Measurements from ENCODE around the gene NTRK3. TPM values are rescaled to one million over a fixed set of nuclear protein-coding genes. Genes with fewer than 3 reads are reported as not detected.

Gene NTRK3
- total RNA-seq, 1 donor from 2014 or later = 34.6 TPM

Small RNAs within 50 kb of the gene (small RNA-seq; reads per million reads assigned to genes)
- gene MED28P6 = not detected

Other genes starting within 250 kb of the NTRK3 start
- gene MRPL46, start 210.6 kb upstream of the NTRK3 start, total RNA-seq = 15.1 TPM
- 15.9 TPM for gene MRPS11, start 211.0 kb upstream of the NTRK3 start, total RNA-seq